H1 (cell line): ENCODE measurements around the gene KCNMB2. TPM values are rescaled to one million over a fixed set of nuclear protein-coding genes. Genes with fewer than 3 reads are reported as not detected.

Experiments used
- CTCF ChIA-PET: fragments of 300-600 bp; sonication (Branson Sonifier 250); formaldehyde crosslinking; loops from one replicate; lab custom pipeline; 2021; ENCODE audit not compliant: partially characterized antibody; lab: Charles Lee
- POLR2A ChIA-PET: fragments of 300-600 bp; sonication (Branson Sonifier 250); formaldehyde crosslinking; loops from one replicate; lab custom pipeline; 2021; ENCODE audit warnings: inconsistent platforms; ENCODE audit not compliant: partially characterized antibody; lab: Charles Lee
- DNase-seq, 2 experiments: peaks; one replicate each; pipeline versions ENCODE4 v3.0.0 to v3.0.0-alpha.2; 2010 to 2022; ENCODE audit warnings: low spot score in 2 of 2, low read depth in 1 of 2, mixed read lengths in 1 of 2
- FAIRE-seq: peaks from 2 replicates; lab custom pipeline; 2011; peaks lifted over from hg19 to GRCh38; lab: Jason Lieb, UNC
- H2AFZ ChIP-seq: 2 replicates; pipeline ENCODE4 v1.8.1; 2012; ENCODE audit warnings: low read length, inconsistent platforms
- H2AK5ac ChIP-seq: 2 replicates; pipeline ENCODE4 v1.6.1; 2013; ENCODE audit warnings: low read depth, low read length
- H2BK120ac ChIP-seq: replicated peaks from 2 replicates; pipeline ENCODE3; 2013; ENCODE audit warnings: low read depth, low read length, inconsistent platforms
- H2BK12ac ChIP-seq: 2 replicates; pipeline ENCODE4 v1.6.1; 2013; ENCODE audit warnings: low read depth, low read length
- H2BK15ac ChIP-seq: 2 replicates; pipeline ENCODE4 v1.6.1; 2013; ENCODE audit warnings: low read length
- H2BK20ac ChIP-seq: 2 replicates; pipeline ENCODE4 v1.6.1; 2013; ENCODE audit warnings: low read length
- H2BK5ac ChIP-seq: 2 replicates; pipeline ENCODE4 v1.6.1; 2013; ENCODE audit warnings: low read depth, low read length
- H3K14ac ChIP-seq: 2 replicates; pipeline ENCODE4 v1.6.1; 2013; ENCODE audit warnings: inconsistent platforms; ENCODE audit not compliant: insufficient read length
- H3K18ac ChIP-seq: 2 replicates; pipeline ENCODE4 v1.6.1; 2013; ENCODE audit warnings: low read length; ENCODE audit errors: extremely low read depth
- H3K23ac ChIP-seq: 2 replicates; pipeline ENCODE4 v1.6.1; 2013; ENCODE audit warnings: inconsistent platforms; ENCODE audit not compliant: insufficient read length
- H3K23me2 ChIP-seq: 2 replicates; pipeline ENCODE4 v1.6.1; 2013; ENCODE audit warnings: low read depth, low read length
- H3K27ac ChIP-seq: 2 replicates; pipeline ENCODE4 v1.6.1; 2011; ENCODE audit warnings: low read depth, low read length, inconsistent platforms
- H3K27me3 ChIP-seq, 4 experiments: replicated peaks in 1 of 4; 1 replicate in 1 of 4; 2 replicates in 3 of 4; pipeline versions ENCODE4 v1.6.1 to v1.8.1; 2011 to 2013; ENCODE audit warnings: low read length in 3 of 4, mild to moderate bottlenecking in 3 of 4, inconsistent platforms in 2 of 4, mixed read lengths in 2 of 4, moderate library complexity in 1 of 4; ENCODE audit not compliant: control insufficient read depth in 3 of 4, insufficient read depth in 3 of 4; ENCODE audit errors: extremely low read depth in 1 of 4
- H3K36me3 ChIP-seq, 4 experiments: 2 replicates each; pipeline versions ENCODE4 v1.6.1 to v1.8.1; 2011 to 2013; ENCODE audit warnings: mild to moderate bottlenecking in 4 of 4, low read length in 3 of 4, moderate library complexity in 2 of 4, control low read depth in 1 of 4, inconsistent platforms in 1 of 4; ENCODE audit not compliant: insufficient read depth in 4 of 4, control insufficient read depth in 2 of 4
- H3K4ac ChIP-seq: replicated peaks from 2 replicates; pipeline ENCODE3; 2013; ENCODE audit warnings: low read length, low read depth, mixed read lengths, inconsistent platforms; ENCODE audit not compliant: insufficient read length
- H3K4me1 ChIP-seq, 4 experiments: replicated peaks in 1 of 4; 1 replicate in 1 of 4; 2 replicates in 3 of 4; pipeline versions ENCODE4 v1.6.1 to v1.8.1; 2011 to 2013; ENCODE audit warnings: low read length in 3 of 4, inconsistent platforms in 2 of 4, mixed read lengths in 1 of 4; ENCODE audit not compliant: insufficient read depth in 4 of 4, control insufficient read depth in 3 of 4
- H3K4me2 ChIP-seq, 2 experiments: 2 replicates each; pipeline versions ENCODE4 v1.6.1 to v1.8.1; 2011 to 2013; ENCODE audit warnings: low read depth in 2 of 2, low read length in 2 of 2, control low read depth in 1 of 2, inconsistent platforms in 1 of 2, mild to moderate bottlenecking in 1 of 2; ENCODE audit not compliant: insufficient read depth in 1 of 2
- H3K4me3 ChIP-seq, 4 experiments: fragments of 200-600, 300-600 bp in 1 of 4; sonication (generic), shearing (Covaris generic), sonication (Bioruptor Twin) in 1 of 4; 2 replicates each; pipeline versions ENCODE4 v1.5.1 to v1.8.1; 2011 to 2016; ENCODE audit warnings: low read length in 4 of 4, low read depth in 3 of 4, control low read depth in 2 of 4, inconsistent platforms in 2 of 4, mild to moderate bottlenecking in 2 of 4, mixed read lengths in 1 of 4, moderate library complexity in 1 of 4; ENCODE audit not compliant: insufficient read depth in 2 of 4; ENCODE audit errors: extremely low read depth in 1 of 4
- H3K56ac ChIP-seq: replicated peaks from 2 replicates; pipeline ENCODE3; 2013; ENCODE audit warnings: low read depth, mild to moderate bottlenecking, mixed read lengths, low read length, inconsistent platforms; ENCODE audit not compliant: insufficient read length
- H3K79me1 ChIP-seq: 2 replicates; pipeline ENCODE4 v1.6.1; 2013; ENCODE audit warnings: low read depth, low read length, control low read depth
- H3K79me2 ChIP-seq, 2 experiments: 2 replicates each; pipeline versions ENCODE4 v1.6.1 to v1.8.1; 2012 to 2013; ENCODE audit warnings: low read length in 2 of 2, mild to moderate bottlenecking in 2 of 2, inconsistent platforms in 1 of 2; ENCODE audit not compliant: insufficient read depth in 2 of 2, control insufficient read depth in 1 of 2
- H3K9ac ChIP-seq, 4 experiments: replicated peaks in 1 of 4; 1 replicate in 1 of 4; 2 replicates in 3 of 4; pipeline versions ENCODE4 v1.6.1 to v1.8.1; 2011 to 2013; ENCODE audit warnings: low read depth in 3 of 4, low read length in 3 of 4, control low read depth in 2 of 4, mild to moderate bottlenecking in 2 of 4, moderate library complexity in 2 of 4, inconsistent platforms in 1 of 4; ENCODE audit errors: extremely low read depth in 1 of 4
- H3K9me3 ChIP-seq, 2 experiments: 2 replicates each; pipeline versions ENCODE4 v1.6.1 to v1.8.1; 2012 to 2013; ENCODE audit warnings: mild to moderate bottlenecking in 2 of 2, moderate library complexity in 2 of 2, control low read depth in 1 of 2, inconsistent platforms in 1 of 2, low read depth in 1 of 2, low read length in 1 of 2, mixed read lengths in 1 of 2; ENCODE audit not compliant: insufficient read depth in 2 of 2
- H4K20me1 ChIP-seq, 2 experiments: replicated peaks in 1 of 2; 2 replicates each; pipeline versions ENCODE3 to v1.8.1; 2011 to 2013; ENCODE audit warnings: inconsistent platforms in 2 of 2, low read length in 2 of 2, mild to moderate bottlenecking in 1 of 2; ENCODE audit not compliant: insufficient read depth in 2 of 2, control insufficient read depth in 1 of 2
- H4K5ac ChIP-seq: 2 replicates; pipeline ENCODE4 v1.6.1; 2013; ENCODE audit warnings: low read length, low read depth, mixed read lengths, inconsistent platforms; ENCODE audit not compliant: insufficient read length
- H4K8ac ChIP-seq: 2 replicates; pipeline ENCODE4 v1.8.0; 2013; ENCODE audit warnings: mild to moderate bottlenecking, moderate library complexity, low read length, inconsistent platforms; ENCODE audit not compliant: insufficient read depth; ENCODE audit errors: extremely low read depth
- H4K91ac ChIP-seq: replicated peaks from 2 replicates; pipeline ENCODE3; 2013; ENCODE audit warnings: low read length, mixed read lengths, inconsistent platforms; ENCODE audit not compliant: insufficient read length
- BACH1 ChIP-seq: IDR thresholded peaks from 2 replicates; pipeline ENCODE4 v1.6.1; 2012; ENCODE audit warnings: low read length, improper control_type of control experiment
- CBX5 ChIP-seq: fragments of 300-800, 300-1000 bp; sonication (generic); IDR thresholded peaks from 2 replicates; pipeline ENCODE4 v1.7.1; 2016; ENCODE audit warnings: antibody characterized with exemption, low read length, low read depth
- CREB1 ChIP-seq: IDR thresholded peaks from 2 replicates; pipeline ENCODE4 v1.6.1; 2012; ENCODE audit warnings: inconsistent platforms
- WGBS, 2 experiments: shearing (Covaris generic) in 1 of 2; methylation state at CpG; one replicate each; pipeline versions ENCODE4 v1.1.6 to v1.1.7; 2013 to 2015; ENCODE audit warnings: low lambda C conversion rate in 2 of 2, mixed read lengths in 2 of 2, inconsistent platforms in 1 of 2, low coverage in 1 of 2, missing lambda C conversion rate in 1 of 2; ENCODE audit not compliant: insufficient replicate concordance in 2 of 2, insufficient coverage in 1 of 2, insufficient read length in 1 of 2; ENCODE audit errors: extremely low coverage in 1 of 2, missing lambda C conversion rate in 1 of 2; 5-methylcytosine and 5-hydroxymethylcytosine counted together
- polyA plus RNA-seq, 7 experiments: library from polyadenylated mRNA; depleted of rRNA in 3 of 7; stranded (reverse) in 5 of 7; unstranded in 2 of 7; fragments of >200 nt in 5 of 7; fragments of 200-250 nt in 2 of 7; gene quantifications; 1 replicate in 5 of 7; 2 replicates in 1 of 7; 4 replicates in 1 of 7; pipeline versions ENCODE4 v1.2.1 to v1.2.3, GENCODE V29; 2011 to 2013; ENCODE audit warnings: missing spikeins in 2 of 7, mixed read lengths in 2 of 7
- total RNA-seq: library from RNA; stranded (reverse); fragmentation: NEBNext Ultra II Directional; extraction: Animal tissue kit (Norgen Biotek cat#: 25700); gene quantifications from 2 replicates; pipeline ENCODE4 v1.2.1, GENCODE V29; 2021

Gene KCNMB2
- total and polyA plus RNA-seq, 2 of the 8 experiments (the other 6 are each of a cell fraction or from before 2014, with no cell fraction given) = not detected

DNA sequence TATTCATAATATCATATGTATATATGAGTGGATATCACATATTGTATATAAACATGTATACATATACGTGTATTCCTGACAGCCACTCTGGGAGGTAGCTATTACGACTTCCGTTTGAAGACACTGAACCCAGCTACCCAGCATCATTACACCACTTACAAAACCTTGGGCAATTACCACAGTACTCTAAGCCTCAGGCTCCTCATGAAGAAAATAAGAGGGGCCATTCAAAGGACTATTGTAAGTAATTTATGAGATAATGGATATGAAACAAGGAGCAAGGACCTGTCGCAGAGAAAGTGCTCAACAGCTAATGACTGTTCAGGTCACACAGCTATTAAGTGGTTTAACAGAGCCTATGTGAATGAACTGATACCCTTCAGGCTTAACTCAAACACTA is 52.4 kb downstream of the KCNMB2 start:
- WGBS, 2 experiments = 95% methylated on average over 4 of the region's 4 CpGs; no CpG with 5 or more reads in 1 of the 2 experiments

More for the DNA sequence above, 52.4 kb downstream of the KCNMB2 start:
- no peak overlapping the region for H3K23ac ChIP-seq
- DNase-seq = no peak
- H2AK5ac ChIP-seq = no peak overlapping the region
- H4K91ac ChIP-seq = no peak overlapping the region
- H4K5ac ChIP-seq = no peak overlapping the region
- H3K9me3 ChIP-seq = no peaks in the 10 kb centered on the region
- H2BK5ac ChIP-seq = no peak overlapping the region
- H3K4me3 ChIP-seq = no peak overlapping the region
- H3K79me1 ChIP-seq = no peaks in the 10 kb centered on the region
- H4K8ac ChIP-seq = no peak overlapping the region
- H4K20me1 ChIP-seq = no peaks in the 10 kb centered on the region
- H3K4ac ChIP-seq = no peak overlapping the region
- H3K79me2 ChIP-seq = no peaks in the 10 kb centered on the region
- POLR2A ChIA-PET = no interaction called here
- no peak overlapping the region for H3K14ac ChIP-seq
- H2BK15ac ChIP-seq = no peak overlapping the region
- no peaks in the 10 kb centered on the region for H3K36me3 ChIP-seq
- no peak overlapping the region for H2AFZ ChIP-seq
- no peak overlapping the region for H3K18ac ChIP-seq
- H3K4me2 ChIP-seq = no peak overlapping the region
- H3K27ac ChIP-seq = no peak overlapping the region
- no peak overlapping the region for H2BK120ac ChIP-seq
- no peak overlapping the region for H3K9ac ChIP-seq
- H3K23me2 ChIP-seq = no peaks in the 10 kb centered on the region
- CTCF ChIA-PET = no interaction called here
- no peak overlapping the region for H2BK12ac ChIP-seq
- no peak for FAIRE-seq
- H2BK20ac ChIP-seq = no peak overlapping the region
- H3K56ac ChIP-seq = no peak overlapping the region
- H3K4me1 ChIP-seq = no peaks in the 10 kb centered on the region
- TF ChIP-seq CREB1 (no peak), BACH1 (no peak), CBX5 (no peak)
- no peaks in the 10 kb centered on the region for H3K27me3 ChIP-seq
